ENCODE data around the gene IL12A. TPM values are rescaled to one million over a fixed set of nuclear protein-coding genes. Genes with fewer than 3 reads are reported as not detected.

IL12A gene
- total RNA-seq, 3 donors from 2014 or later = 0.22 to 0.45 (median 0.35) TPM

- H3K9me3 Mint-ChIP-seq = no peaks in the 10 kb centered on the region
- ATAC-seq (peak; percentile 55 to 56), DNase-seq (no peak)
- no peak overlapping the region for H3K4me3 Mint-ChIP-seq
- H3K36me3 Mint-ChIP-seq (ENCODE audit: insufficient read depth) = no peaks in the 10 kb centered on the region
- no peaks in the 10 kb centered on the region for H3K27me3 Mint-ChIP-seq (ENCODE audit: low read depth)
- no peaks in the 10 kb centered on the region for H3K4me1 Mint-ChIP-seq (ENCODE audit: low read depth)
These were observed 15.0 kb downstream of the IL12A start for GRCh38 chr3:160003520-160004128.

GRCh38 chr3:160005004-160005403, 16.4 kb downstream of the IL12A start:
- Mint-ChIP-seq H3K27me3 (ENCODE audit: low read depth) (no peaks in the 10 kb centered on the region), H3K4me1 (ENCODE audit: low read depth) (no peaks in the 10 kb centered on the region), H3K9me3 (no peaks in the 10 kb centered on the region), H3K4me3 (no peak overlapping the region), H3K36me3 (ENCODE audit: insufficient read depth) (no peaks in the 10 kb centered on the region)
- DNase-seq (no peak), ATAC-seq (no peak)

GRCh38 chr3:160006282-160007163, 17.9 kb downstream of the IL12A start:
- ATAC-seq (no peak), DNase-seq (no peak)
- Mint-ChIP-seq H3K4me3 (no peak overlapping the region), H3K36me3 (ENCODE audit: insufficient read depth) (no peaks in the 10 kb centered on the region), H3K4me1 (ENCODE audit: low read depth) (no peaks in the 10 kb centered on the region), H3K9me3 (no peaks in the 10 kb centered on the region), H3K27me3 (ENCODE audit: low read depth) (no peaks in the 10 kb centered on the region)

- Mint-ChIP-seq H3K36me3 (ENCODE audit: insufficient read depth) (no peaks in the 10 kb centered on the region), H3K4me3 (no peak overlapping the region), H3K4me1 (ENCODE audit: low read depth) (peaks cover 5% of the 10 kb centered on the region), H3K9me3 (no peaks in the 10 kb centered on the region), H3K27me3 (ENCODE audit: low read depth) (no peaks in the 10 kb centered on the region)
- ATAC-seq = no peak
- DNase-seq = no peak
These were observed 20.3 kb downstream of the IL12A start for GRCh38 chr3:160008961-160009360.

GRCh38 chr3:160009525-160009924, 20.9 kb downstream of the IL12A start:
- no peak for DNase-seq
- H3K27me3 Mint-ChIP-seq (ENCODE audit: low read depth) = no peaks in the 10 kb centered on the region
- H3K9me3 Mint-ChIP-seq = no peaks in the 10 kb centered on the region
- peaks cover 5% of the 10 kb centered on the region for H3K4me1 Mint-ChIP-seq (ENCODE audit: low read depth)
- no peaks in the 10 kb centered on the region for H3K36me3 Mint-ChIP-seq (ENCODE audit: insufficient read depth)
- ATAC-seq = no peak
- no peak overlapping the region for H3K4me3 Mint-ChIP-seq

GRCh38 chr3:160010578-160010977, 21.9 kb downstream of the IL12A start:
- Mint-ChIP-seq H3K4me3 (no peak overlapping the region), H3K27me3 (ENCODE audit: low read depth) (no peaks in the 10 kb centered on the region), H3K36me3 (ENCODE audit: insufficient read depth) (no peaks in the 10 kb centered on the region), H3K9me3 (no peaks in the 10 kb centered on the region), H3K4me1 (ENCODE audit: low read depth) (peaks cover 5% of the 10 kb centered on the region)
- DNase-seq (no peak), ATAC-seq (no peak)

GRCh38 chr3:160012108-160012507, 23.5 kb downstream of the IL12A start:
- ATAC-seq (no peak), DNase-seq (no peak)
- Mint-ChIP-seq H3K27me3 (ENCODE audit: low read depth) (no peaks in the 10 kb centered on the region), H3K4me1 (ENCODE audit: low read depth) (peaks cover 5% of the 10 kb centered on the region), H3K36me3 (ENCODE audit: insufficient read depth) (no peaks in the 10 kb centered on the region), H3K4me3 (no peak overlapping the region), H3K9me3 (no peaks in the 10 kb centered on the region)

- ATAC-seq = no peak
- H3K4me3 Mint-ChIP-seq = no peak overlapping the region
- no peak for DNase-seq
- H3K9me3 Mint-ChIP-seq = no peaks in the 10 kb centered on the region
- H3K27me3 Mint-ChIP-seq (ENCODE audit: low read depth) = peaks cover 3% of the 10 kb centered on the region
- no peaks in the 10 kb centered on the region for H3K36me3 Mint-ChIP-seq (ENCODE audit: insufficient read depth)
- H3K4me1 Mint-ChIP-seq (ENCODE audit: low read depth) = peaks cover 5% of the 10 kb centered on the region
These were observed 28.3 kb downstream of the IL12A start for GRCh38 chr3:160016972-160017371.

GRCh38 chr3:160018959-160019358, 30.3 kb downstream of the IL12A start:
- H3K4me1 Mint-ChIP-seq (ENCODE audit: low read depth) = no peaks in the 10 kb centered on the region
- H3K27me3 Mint-ChIP-seq (ENCODE audit: low read depth) = peaks cover 6% of the 10 kb centered on the region
- no peak overlapping the region for H3K4me3 Mint-ChIP-seq
- no peaks in the 10 kb centered on the region for H3K9me3 Mint-ChIP-seq
- H3K36me3 Mint-ChIP-seq (ENCODE audit: insufficient read depth) = no peaks in the 10 kb centered on the region
- DNase-seq (no peak), ATAC-seq (no peak)

GRCh38 chr3:160020057-160020711, 31.5 kb downstream of the IL12A start:
- DNase-seq (no peak), ATAC-seq (no peak)
- no peaks in the 10 kb centered on the region for H3K9me3 Mint-ChIP-seq
- peaks cover 6% of the 10 kb centered on the region for H3K27me3 Mint-ChIP-seq (ENCODE audit: low read depth)
- no peaks in the 10 kb centered on the region for H3K36me3 Mint-ChIP-seq (ENCODE audit: insufficient read depth)
- no peaks in the 10 kb centered on the region for H3K4me1 Mint-ChIP-seq (ENCODE audit: low read depth)
- H3K4me3 Mint-ChIP-seq = no peak overlapping the region

GRCh38 chr3:160022068-160022467, 33.4 kb downstream of the IL12A start:
- H3K4me1 Mint-ChIP-seq (ENCODE audit: low read depth) = peaks cover under 1% of the 10 kb centered on the region
- H3K4me3 Mint-ChIP-seq = no peak overlapping the region
- H3K9me3 Mint-ChIP-seq = no peaks in the 10 kb centered on the region

GRCh38 chr3:160023476-160023875, 34.8 kb downstream of the IL12A start:
- no peak for DNase-seq
- peaks cover 6% of the 10 kb centered on the region for H3K27me3 Mint-ChIP-seq (ENCODE audit: low read depth)
- no peak overlapping the region for H3K4me3 Mint-ChIP-seq
- H3K36me3 Mint-ChIP-seq (ENCODE audit: insufficient read depth) = no peaks in the 10 kb centered on the region
- H3K4me1 Mint-ChIP-seq (ENCODE audit: low read depth) = peaks cover 11% of the 10 kb centered on the region
- ATAC-seq = no peak
- H3K9me3 Mint-ChIP-seq = no peaks in the 10 kb centered on the region

More at GRCh38 chr3:160022068-160022467, 33.4 kb downstream of the IL12A start:
- DNase-seq (no peak), ATAC-seq (no peak)
- Mint-ChIP-seq H3K27me3 (ENCODE audit: low read depth) (peaks cover 6% of the 10 kb centered on the region), H3K36me3 (ENCODE audit: insufficient read depth) (no peaks in the 10 kb centered on the region)

GRCh38 chr3:160027541-160028195, 39.0 kb downstream of the IL12A start:
- Mint-ChIP-seq H3K4me3 (no peak overlapping the region), H3K4me1 (ENCODE audit: low read depth) (peaks cover 11% of the 10 kb centered on the region), H3K9me3 (no peaks in the 10 kb centered on the region), H3K27me3 (ENCODE audit: low read depth) (no peaks in the 10 kb centered on the region), H3K36me3 (ENCODE audit: insufficient read depth) (no peaks in the 10 kb centered on the region)
- DNase-seq (no peak), ATAC-seq (peak; percentile 71 to 74)

GRCh38 chr3:160035757-160036156, 47.1 kb downstream of the IL12A start:
- H3K36me3 Mint-ChIP-seq (ENCODE audit: insufficient read depth) = no peaks in the 10 kb centered on the region
- H3K9me3 Mint-ChIP-seq = no peaks in the 10 kb centered on the region
- peaks cover 4% of the 10 kb centered on the region for H3K4me1 Mint-ChIP-seq (ENCODE audit: low read depth)
- DNase-seq = no peak
- no peak for ATAC-seq
- no peak overlapping the region for H3K4me3 Mint-ChIP-seq
- H3K27me3 Mint-ChIP-seq (ENCODE audit: low read depth) = peaks cover 24% of the 10 kb centered on the region
